ENCODE data around the gene ARHGEF12.

GRCh38 chr11:120400564-120401364 lies 64.6 kb downstream of the ARHGEF12 start:
- TF ChIP-seq EZH2 (IDR thresholded peaks at IDR 0.05; ENCODE audit: insufficient read depth, low read length), result no peak
- TF ChIP-seq, protein P1, sequence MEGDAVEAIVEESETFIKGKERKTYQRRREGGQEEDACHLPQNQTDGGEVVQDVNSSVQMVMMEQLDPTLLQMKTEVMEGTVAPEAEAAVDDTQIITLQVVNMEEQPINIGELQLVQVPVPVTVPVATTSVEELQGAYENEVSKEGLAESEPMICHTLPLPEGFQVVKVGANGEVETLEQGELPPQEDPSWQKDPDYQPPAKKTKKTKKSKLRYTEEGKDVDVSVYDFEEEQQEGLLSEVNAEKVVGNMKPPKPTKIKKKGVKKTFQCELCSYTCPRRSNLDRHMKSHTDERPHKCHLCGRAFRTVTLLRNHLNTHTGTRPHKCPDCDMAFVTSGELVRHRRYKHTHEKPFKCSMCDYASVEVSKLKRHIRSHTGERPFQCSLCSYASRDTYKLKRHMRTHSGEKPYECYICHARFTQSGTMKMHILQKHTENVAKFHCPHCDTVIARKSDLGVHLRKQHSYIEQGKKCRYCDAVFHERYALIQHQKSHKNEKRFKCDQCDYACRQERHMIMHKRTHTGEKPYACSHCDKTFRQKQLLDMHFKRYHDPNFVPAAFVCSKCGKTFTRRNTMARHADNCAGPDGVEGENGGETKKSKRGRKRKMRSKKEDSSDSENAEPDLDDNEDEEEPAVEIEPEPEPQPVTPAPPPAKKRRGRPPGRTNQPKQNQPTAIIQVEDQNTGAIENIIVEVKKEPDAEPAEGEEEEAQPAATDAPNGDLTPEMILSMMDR (IDR thresholded peaks at IDR 0.05; ENCODE audit: insufficient read depth, low read depth, low read length), result no peak
